HUES6 (cell line): Measurements from ENCODE around the gene KDELR3.

Experiments used
- H3K27ac ChIP-seq: 2 replicates; pipeline ENCODE4 v1.7.0; 2013; ENCODE audit warnings: low read depth, mild to moderate bottlenecking, low read length, inconsistent platforms
- H3K27me3 ChIP-seq: 2 replicates; pipeline ENCODE4 v1.6.1; 2013; ENCODE audit warnings: low read length; ENCODE audit not compliant: control insufficient read depth, insufficient read depth
- H3K36me3 ChIP-seq: 2 replicates; pipeline ENCODE4 v1.6.1; 2013; ENCODE audit warnings: low read length; ENCODE audit not compliant: control insufficient read depth, insufficient read depth
- H3K4me1 ChIP-seq: 2 replicates; pipeline ENCODE4 v1.6.1; 2013; ENCODE audit warnings: low read length; ENCODE audit not compliant: control insufficient read depth, insufficient read depth
- H3K4me3 ChIP-seq: 2 replicates; pipeline ENCODE4 v1.5.1; 2013; ENCODE audit warnings: low read depth, low read length
- H3K9ac ChIP-seq: one replicate; pipeline ENCODE4 v1.6.1; 2013; ENCODE audit warnings: mild to moderate bottlenecking, low read length
- H3K9me3 ChIP-seq: 2 replicates; pipeline ENCODE4 v1.6.1; 2013; ENCODE audit warnings: low read depth, low read length; ENCODE audit not compliant: control insufficient read depth, insufficient read depth

KDELR3 gene

DNA sequence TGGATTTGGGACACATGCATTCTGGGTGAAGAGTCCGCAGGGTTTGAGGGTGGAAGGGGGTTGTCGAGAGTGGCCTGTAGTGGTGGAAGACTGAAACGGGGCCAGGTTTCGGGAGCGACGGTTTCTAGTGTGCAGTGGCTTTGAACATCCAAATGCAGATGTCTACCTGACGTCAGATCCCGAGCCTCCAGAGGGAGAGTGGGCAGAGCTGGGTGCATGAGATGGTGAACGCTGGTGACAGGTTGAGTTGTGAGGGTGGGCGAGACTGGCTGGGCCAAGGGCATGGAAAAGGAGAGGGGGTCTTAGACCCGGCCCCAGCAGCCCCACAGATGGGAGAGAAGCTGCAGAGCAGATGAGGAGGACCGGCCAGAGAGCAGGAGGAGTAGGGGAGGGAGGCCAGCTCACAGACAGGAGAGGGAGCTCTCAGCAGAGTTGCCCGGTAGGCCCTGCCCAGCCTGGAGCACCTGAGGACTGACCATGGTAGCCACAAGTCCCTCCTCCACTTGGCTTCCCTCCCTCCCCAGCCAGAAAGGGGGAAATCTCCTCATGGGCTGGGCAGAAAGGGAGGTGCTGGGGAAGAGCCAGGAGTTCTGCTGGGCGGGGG is 27.0 kb upstream of the KDELR3 start:
- H3K4me3 ChIP-seq = no peak overlapping the region
- no peak overlapping the region for H3K9ac ChIP-seq
- H3K27me3 ChIP-seq = no peaks in the 10 kb centered on the region; the same call in 1 of the 2 replicates
- peaks cover 4% of the 10 kb centered on the region; the same call in 1 of the 2 replicates for H3K4me1 ChIP-seq
- no peak overlapping the region for H3K27ac ChIP-seq
- H3K9me3 ChIP-seq = no peaks in the 10 kb centered on the region
- H3K36me3 ChIP-seq = no peaks in the 10 kb centered on the region

DNA sequence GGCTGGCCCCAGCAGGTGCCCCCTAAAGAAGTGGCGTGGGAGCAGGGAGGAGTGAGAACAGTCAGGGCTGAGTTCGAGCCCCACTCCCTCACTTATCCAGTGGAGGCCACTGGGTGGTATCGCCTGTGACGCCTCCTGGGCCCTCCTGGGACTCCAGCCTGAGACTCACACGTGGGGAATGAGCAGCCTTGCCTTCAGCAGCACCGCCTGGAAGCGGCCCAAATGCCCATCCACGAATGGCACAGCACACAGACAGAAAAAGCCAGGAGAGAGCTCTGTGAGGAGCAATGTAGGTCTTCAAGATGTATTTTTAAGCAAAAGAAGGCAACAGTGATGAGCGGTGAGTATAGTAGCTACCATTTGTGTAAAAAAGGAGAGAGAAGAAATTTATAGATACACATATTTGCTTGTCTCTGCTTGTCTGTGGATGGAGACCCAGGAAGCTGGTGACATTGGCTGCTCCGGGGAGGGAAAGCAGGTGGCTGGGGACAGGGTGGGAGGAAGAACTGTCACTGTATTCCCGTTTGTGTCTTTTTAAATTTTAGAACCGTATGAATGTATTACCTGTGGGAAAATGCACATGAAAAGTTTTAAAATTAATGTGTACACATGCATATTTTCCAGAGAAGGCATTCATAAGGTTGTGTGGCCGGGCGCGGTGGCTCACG is 26.1 kb upstream of the KDELR3 start:
- Histone ChIP-seq H3K9ac (no peak overlapping the region), H3K36me3 (no peaks in the 10 kb centered on the region), H3K27me3 (no peaks in the 10 kb centered on the region; the same call in 1 of the 2 replicates), H3K27ac (no peak overlapping the region), H3K4me3 (no peak overlapping the region), H3K9me3 (no peaks in the 10 kb centered on the region), H3K4me1 (0 out of 2 replicates have a peak, but pooled peaks cover 4% of the 10 kb centered on the region)

DNA sequence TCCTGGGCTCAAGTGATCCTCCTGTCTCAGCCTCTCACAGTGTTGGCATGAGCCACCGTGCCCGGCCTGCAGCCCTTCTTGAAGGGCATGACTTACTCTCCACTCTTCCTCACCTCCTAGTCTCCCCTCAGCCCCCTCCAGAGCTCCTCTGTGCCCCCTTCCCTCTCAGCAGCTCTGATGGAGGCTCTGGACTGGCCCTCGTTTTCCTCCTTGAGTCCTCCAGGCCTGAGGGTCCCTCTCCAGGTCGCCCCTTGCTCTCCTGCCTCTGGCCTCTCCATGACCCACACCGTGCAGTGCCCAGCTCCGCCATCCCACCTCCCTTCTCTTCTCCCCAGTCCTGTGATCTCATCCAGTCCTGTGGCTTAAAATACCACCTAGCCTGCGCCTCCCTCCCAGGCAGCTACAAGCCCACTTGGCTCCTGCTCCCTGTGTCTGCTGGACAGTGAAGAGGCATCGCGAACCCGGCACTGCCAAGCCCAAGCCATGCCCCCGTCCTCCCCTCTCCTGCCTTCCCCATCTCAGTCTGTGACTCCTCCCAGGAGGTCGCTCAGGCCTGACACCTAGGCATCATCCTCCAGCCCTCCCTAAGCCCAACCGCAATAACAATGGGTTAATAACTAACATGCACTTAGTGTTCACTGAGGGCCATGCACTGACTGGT is 24.8 kb upstream of the KDELR3 start:
- Histone ChIP-seq H3K4me1 (0 out of 2 replicates have a peak, but pooled peaks cover 4% of the 10 kb centered on the region), H3K4me3 (no peak overlapping the region), H3K9ac (no peak overlapping the region), H3K27ac (no peak overlapping the region), H3K9me3 (no peaks in the 10 kb centered on the region), H3K27me3 (no peaks in the 10 kb centered on the region; the same call in 1 of the 2 replicates), H3K36me3 (no peaks in the 10 kb centered on the region)

DNA sequence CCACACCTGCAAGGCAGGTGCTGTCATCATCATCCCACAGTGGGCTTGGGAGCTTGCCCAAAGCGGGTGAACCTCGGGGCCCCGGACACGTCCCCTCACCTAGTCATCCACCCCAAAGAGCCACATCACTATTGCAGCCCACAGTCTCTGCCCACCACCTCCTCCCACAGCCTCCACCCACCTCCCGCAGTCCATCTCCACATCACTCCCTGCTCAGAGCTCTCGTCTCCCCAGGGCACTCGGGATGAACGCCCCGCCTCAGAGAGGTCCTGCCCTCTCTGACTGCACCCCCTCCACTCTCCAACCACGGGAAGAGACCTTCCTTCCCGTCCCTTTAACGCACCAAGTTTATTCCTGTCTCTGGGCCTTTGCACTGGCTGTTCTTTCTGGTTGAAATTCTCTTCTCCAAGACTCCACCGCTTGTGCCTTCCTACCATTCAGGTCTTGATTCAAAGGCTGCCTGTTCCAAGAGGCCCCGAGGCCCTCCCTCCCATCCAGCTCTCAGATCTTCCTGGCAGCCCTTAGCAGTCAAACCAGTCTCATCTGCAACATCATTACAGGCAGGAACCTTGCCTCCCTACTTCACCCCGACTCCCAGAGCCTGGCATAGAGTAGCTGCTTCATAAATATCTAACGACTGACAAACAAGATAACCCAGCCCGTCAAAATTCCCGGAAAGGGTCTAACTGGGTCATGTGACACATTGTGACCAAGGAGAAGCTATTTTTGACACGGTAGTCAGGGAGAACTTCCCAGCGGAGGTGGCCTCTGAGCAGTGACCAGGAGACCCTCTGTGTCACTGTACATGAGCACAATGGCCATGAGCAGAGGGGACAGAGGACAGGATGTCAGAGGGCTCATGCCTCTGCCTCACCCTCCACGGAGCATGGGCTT is 24.0 kb upstream of the KDELR3 start:
- H3K9ac ChIP-seq = no peak overlapping the region
- no peaks in the 10 kb centered on the region for H3K36me3 ChIP-seq
- 0 out of 2 replicates have a peak, but pooled peaks cover 4% of the 10 kb centered on the region for H3K4me1 ChIP-seq
- no peak overlapping the region for H3K27ac ChIP-seq
- no peaks in the 10 kb centered on the region for H3K9me3 ChIP-seq
- H3K4me3 ChIP-seq = no peak overlapping the region
- H3K27me3 ChIP-seq = no peaks in the 10 kb centered on the region; the same call in 1 of the 2 replicates

DNA sequence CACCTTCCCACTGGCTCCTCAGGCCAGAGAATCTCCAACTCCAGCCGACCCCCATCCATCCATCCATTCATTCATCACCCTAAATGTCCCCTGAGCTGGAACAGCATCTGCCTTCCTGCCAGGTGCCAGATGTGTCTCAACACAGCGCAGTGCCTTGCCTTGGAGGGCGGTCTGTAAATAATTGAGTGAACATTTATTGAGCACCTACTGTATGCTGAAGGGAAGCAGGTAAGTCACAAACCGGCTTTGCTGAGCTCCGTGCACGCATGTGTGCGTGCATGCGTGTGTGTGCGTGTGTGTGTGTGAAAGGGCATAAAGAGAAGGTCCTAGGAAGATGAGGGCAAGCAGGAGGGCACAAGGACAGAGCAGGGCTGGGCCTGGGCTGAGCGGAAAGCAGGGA is 23.1 kb upstream of the KDELR3 start:
- H3K9ac ChIP-seq = no peak overlapping the region
- no peaks in the 10 kb centered on the region for H3K36me3 ChIP-seq
- H3K9me3 ChIP-seq = no peaks in the 10 kb centered on the region
- H3K27ac ChIP-seq = no peak overlapping the region
- H3K27me3 ChIP-seq = peaks cover 6% of the 10 kb centered on the region; the same call in 1 of the 2 replicates
- H3K4me3 ChIP-seq = no peak overlapping the region
- H3K4me1 ChIP-seq = 0 out of 2 replicates have a peak, but pooled peaks cover 4% of the 10 kb centered on the region

DNA sequence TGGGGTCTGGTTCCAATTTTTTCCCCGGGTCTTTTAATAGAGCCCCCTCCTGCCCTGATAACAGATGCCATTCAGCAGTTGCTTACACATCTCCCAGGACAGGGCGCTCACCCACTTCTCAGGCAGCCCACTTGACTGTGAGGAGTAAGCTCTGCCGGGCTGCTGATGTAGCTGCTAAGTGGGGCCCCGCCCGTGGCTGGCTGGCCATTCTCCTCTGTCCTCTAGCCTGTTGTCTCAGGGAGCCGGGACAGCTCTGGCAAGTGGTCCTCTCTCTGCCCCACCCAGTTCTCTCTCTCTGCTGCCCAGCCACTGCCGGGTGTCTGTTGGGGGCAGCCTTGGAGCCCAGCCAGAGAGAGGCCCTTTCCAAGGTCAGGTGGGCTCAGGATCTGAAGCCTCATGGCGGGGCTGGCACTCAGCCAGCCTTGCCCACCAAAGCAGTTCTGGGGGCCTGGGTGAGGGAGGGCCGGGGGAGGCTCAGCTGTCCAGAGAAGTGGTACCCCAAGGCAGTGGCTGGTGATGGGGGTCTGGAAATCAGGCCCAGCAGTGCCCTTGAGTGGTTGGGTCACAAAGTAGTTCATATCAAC is 21.8 kb upstream of the KDELR3 start:
- Histone ChIP-seq H3K27me3 (peaks cover 19% of the 10 kb centered on the region), H3K9me3 (no peaks in the 10 kb centered on the region), H3K27ac (no peak overlapping the region), H3K9ac (no peak overlapping the region), H3K4me1 (peaks cover 14% of the 10 kb centered on the region; the same call in 1 of the 2 replicates), H3K4me3 (no peak overlapping the region), H3K36me3 (no peaks in the 10 kb centered on the region)

DNA sequence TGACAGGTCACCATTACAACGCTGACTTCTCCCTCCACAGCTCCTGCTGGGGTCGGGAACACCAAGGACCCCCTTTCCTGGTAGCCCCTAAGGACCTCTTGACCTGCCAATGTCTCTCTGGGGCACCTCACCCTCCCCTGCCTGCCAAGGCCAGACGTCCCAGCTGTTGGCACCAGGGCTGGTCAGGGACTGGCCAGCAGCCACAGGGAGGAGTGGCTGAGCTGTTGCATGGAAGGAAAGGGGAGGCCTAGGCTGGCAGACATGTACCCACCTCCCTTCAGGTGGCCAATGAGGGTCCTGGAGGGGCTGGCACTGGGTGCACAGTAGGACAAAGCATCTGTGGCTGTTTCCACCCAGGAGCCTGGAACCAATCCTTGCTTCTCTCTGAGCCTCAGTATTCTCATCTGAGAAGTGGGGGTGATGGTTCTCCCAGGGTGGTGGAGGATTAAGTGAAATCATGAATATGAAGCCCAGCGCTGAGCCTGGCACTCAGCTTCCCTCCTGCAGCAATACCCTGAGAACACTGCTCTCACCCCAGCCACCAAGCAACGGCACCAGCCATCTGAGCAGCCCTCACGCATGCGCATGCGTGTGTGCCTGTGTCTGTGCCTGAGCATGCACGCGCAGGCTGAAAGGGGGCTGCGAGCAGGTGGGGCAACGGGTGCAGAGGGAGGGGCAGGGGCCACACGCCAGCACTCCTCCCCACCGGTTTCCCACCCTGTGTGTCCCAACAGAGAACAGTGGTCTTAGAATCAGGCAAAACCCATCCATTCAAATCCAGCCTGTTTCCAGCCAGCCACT is 18.8 kb upstream of the KDELR3 start:
- Histone ChIP-seq H3K27me3 (peaks cover 48% of the 10 kb centered on the region), H3K9ac (no peak overlapping the region), H3K4me1 (peaks cover 24% of the 10 kb centered on the region), H3K36me3 (no peaks in the 10 kb centered on the region), H3K4me3 (no peak overlapping the region), H3K9me3 (no peaks in the 10 kb centered on the region), H3K27ac (no peak overlapping the region)

DNA sequence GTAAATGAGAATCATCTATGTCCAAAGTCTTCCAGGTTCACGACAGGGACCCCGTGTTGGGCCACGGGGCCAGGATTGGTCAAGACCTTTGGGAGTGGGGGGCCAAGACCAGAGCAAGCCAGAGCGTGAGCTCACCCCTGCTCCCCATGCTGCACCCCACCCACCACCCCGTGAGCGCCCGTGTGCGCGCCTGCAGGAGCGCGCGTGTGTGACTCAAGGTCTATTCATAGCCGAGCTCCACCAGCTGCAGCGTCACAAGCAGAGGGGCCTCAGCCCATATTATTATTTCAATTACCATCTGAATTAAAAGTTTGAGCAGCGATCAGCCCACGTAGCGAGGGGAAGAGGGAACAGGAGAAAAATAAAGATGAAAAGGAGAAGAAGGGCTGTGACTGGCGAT is 18.1 kb upstream of the KDELR3 start:
- no peak overlapping the region for H3K9ac ChIP-seq

DNA sequence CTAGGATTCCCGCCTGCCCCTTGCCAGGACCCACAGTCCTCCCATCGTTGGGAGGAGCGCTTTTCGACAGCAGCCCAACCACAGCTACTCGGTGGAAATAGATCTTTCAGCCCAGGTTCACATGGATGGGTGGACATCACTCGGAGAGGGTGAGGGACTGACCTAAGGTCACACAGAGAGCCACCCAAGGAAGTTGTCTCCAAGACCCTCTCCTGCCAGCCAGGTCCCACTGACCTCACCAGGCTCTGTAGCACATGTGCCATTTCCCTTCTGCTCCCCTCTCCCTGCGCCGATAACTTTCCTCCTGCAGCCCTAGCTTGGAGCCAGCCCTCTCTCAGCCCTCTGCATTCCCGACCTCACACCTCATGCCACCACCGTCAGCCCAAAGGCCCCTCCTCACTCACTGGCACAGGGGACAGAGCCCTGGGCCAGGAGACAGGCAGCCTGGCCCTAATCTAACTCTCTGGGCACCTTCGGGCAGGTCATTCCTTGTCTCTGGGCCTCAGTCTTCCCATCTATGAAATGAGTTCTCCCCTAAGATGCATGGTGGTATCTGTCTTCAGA is 17.6 kb upstream of the KDELR3 start:
- Histone ChIP-seq H3K27ac (no peak overlapping the region), H3K4me1 (peaks cover 28% of the 10 kb centered on the region), H3K36me3 (no peaks in the 10 kb centered on the region), H3K9ac (no peak overlapping the region), H3K27me3 (peaks cover 58% of the 10 kb centered on the region), H3K9me3 (no peaks in the 10 kb centered on the region), H3K4me3 (no peak overlapping the region)

More for the DNA sequence above, 18.1 kb upstream of the KDELR3 start:
- peaks cover 54% of the 10 kb centered on the region for H3K27me3 ChIP-seq
- no peaks in the 10 kb centered on the region for H3K36me3 ChIP-seq
- no peaks in the 10 kb centered on the region for H3K9me3 ChIP-seq
- H3K4me1 ChIP-seq = peaks cover 28% of the 10 kb centered on the region
- no peak overlapping the region for H3K4me3 ChIP-seq
- no peak overlapping the region for H3K27ac ChIP-seq
